SH-SY5Y (cell line): ENCODE measurements around the gene MYO3A.

ENCODE experiments used
- GATA2 ChIP-seq: IDR thresholded peaks from 2 replicates; pipeline ENCODE4 v1.6.1; 2011; ENCODE audit warnings: mild to moderate bottlenecking, low read depth, low read length
- GATA3 ChIP-seq: IDR thresholded peaks from 2 replicates; pipeline ENCODE4 v1.6.1; 2011; ENCODE audit warnings: low read depth, mild to moderate bottlenecking, low read length, moderate library complexity

DNA sequence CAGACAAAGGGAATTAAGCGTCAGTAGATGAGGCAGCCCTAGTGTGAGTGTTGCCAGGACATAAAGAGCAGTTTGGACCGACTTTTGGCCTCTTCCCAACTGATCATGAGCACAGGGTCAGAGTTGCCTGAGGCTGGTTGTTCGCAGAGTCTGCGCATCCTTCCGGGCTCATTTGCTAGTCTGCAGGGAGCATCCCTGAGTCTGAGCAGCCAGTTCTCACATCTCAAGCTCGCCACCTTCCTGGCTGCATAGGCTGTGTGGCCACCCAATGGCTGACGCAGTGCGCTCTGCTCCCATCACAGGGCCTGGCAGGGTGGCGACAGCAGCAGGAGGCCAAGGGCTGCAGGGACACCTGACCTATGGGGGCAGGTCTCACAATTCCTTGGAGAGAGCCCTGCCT, 287.5 kb downstream of the MYO3A start:
- TF ChIP-seq GATA3 (no peak), GATA2 (no peak)
